Vagina (tissue), 2 donors: ENCODE data around the gene MTSS2. TPM values are rescaled to one million over a fixed set of nuclear protein-coding genes. Genes with fewer than 3 reads are reported as not detected.
A peak's percentile ranks its signal among the peaks of the same experiment; 100 is the strongest.

Source experiments
- DNase-seq, 2 donors: peaks; one replicate each; pipeline ENCODE4 v3.0.0-alpha.2; 2017; ENCODE audit errors: extremely low spot score in 2 of 2
- H3K27ac ChIP-seq: fragments of 200-600 bp; sonication (generic); one replicate; pipeline ENCODE4 v1.5.1; 2019
- H3K27me3 ChIP-seq: fragments of 200-600 bp; sonication (generic); one replicate; pipeline ENCODE4 v1.5.1; 2019
- H3K36me3 ChIP-seq, 2 donors: fragments of 200-600 bp; sonication (generic); one replicate each; pipeline ENCODE4 v1.5.1; 2017 to 2019
- H3K4me1 ChIP-seq: fragments of 200-600 bp; sonication (generic); one replicate; pipeline ENCODE4 v1.5.1; 2019
- H3K4me3 ChIP-seq, 2 donors: fragments of 200-600 bp; sonication (generic); 1 replicate in 1 of 2; 2 replicates in 1 of 2; pipeline ENCODE4 v1.5.1; 2016 to 2019
- H3K9me3 ChIP-seq: fragments of 200-600 bp; sonication (generic); one replicate; pipeline ENCODE4 v1.5.1; 2019
- POLR2A ChIP-seq, 2 donors: fragments of 450-650 bp; IDR thresholded peaks; one replicate each; pipeline ENCODE4 v1.6.1; 2017; ENCODE audit warnings: antibody characterized with exemption in 2 of 2, mild to moderate bottlenecking in 2 of 2, moderate library complexity in 2 of 2
- POLR2AphosphoS5 ChIP-seq, 2 donors: sonication (generic); formaldehyde crosslinking; IDR thresholded peaks; one replicate each; pipeline ENCODE4 v1.9.0; 2017; ENCODE audit warnings: antibody characterized with exemption in 2 of 2, mild to moderate bottlenecking in 2 of 2, low read depth in 1 of 2; ENCODE audit not compliant: insufficient read depth in 1 of 2
- intact Hi-C: fragments of 100-400 bp; cut with DNase I; formaldehyde crosslinking; loops from one replicate; pipeline ENCODE4 v1.15.1; 2023
- total RNA-seq: library from RNA; depleted of rRNA; stranded (reverse); fragments of >200 nt; gene quantifications from one replicate; pipeline ENCODE4 v1.2.3, GENCODE V29; 2016
- TF ChIP-seq, protein P1 (sequence below), 3 experiments: fragments of 450-650 bp in 2 of 3; fragments of 200-600 bp in 1 of 3; sonication (generic) in 1 of 3; IDR thresholded peaks; one replicate each; pipeline ENCODE4 v1.5.1; 2017 to 2019; ENCODE audit warnings: antibody characterized with exemption in 3 of 3, mild to moderate bottlenecking in 2 of 3, moderate library complexity in 2 of 3

The MTSS2 gene
- total RNA-seq, 1 donor from 2014 or later: 102 TPM

DNA sequence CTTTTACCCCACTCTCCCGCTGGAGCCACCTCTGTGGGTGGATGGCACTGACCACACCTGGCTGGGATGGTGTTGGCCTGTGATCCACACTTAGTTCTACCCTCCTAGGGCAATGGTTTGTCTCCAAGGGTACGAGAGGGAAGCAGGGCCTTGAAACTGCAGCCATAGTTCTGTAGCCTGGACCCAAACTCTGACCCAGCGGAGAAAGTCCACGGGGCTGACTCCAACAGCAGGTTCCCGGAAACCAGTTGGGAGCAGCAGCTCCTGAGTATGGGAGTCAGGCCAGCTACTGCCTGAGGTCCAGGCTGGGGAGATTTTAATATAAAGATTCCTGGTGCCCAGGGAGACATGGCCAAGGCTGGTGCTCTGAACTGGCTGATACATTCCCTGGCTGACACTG lies 23.6 kb upstream of the MTSS2 start:
- H3K27me3 ChIP-seq: no peaks in the 10 kb centered on the region
- H3K4me3 ChIP-seq: no peak overlapping the region
- no peaks in the 10 kb centered on the region for H3K36me3 ChIP-seq
- intact Hi-C loops: no loop called here
- H3K9me3 ChIP-seq: no peaks in the 10 kb centered on the region
- TF ChIP-seq, protein P1, sequence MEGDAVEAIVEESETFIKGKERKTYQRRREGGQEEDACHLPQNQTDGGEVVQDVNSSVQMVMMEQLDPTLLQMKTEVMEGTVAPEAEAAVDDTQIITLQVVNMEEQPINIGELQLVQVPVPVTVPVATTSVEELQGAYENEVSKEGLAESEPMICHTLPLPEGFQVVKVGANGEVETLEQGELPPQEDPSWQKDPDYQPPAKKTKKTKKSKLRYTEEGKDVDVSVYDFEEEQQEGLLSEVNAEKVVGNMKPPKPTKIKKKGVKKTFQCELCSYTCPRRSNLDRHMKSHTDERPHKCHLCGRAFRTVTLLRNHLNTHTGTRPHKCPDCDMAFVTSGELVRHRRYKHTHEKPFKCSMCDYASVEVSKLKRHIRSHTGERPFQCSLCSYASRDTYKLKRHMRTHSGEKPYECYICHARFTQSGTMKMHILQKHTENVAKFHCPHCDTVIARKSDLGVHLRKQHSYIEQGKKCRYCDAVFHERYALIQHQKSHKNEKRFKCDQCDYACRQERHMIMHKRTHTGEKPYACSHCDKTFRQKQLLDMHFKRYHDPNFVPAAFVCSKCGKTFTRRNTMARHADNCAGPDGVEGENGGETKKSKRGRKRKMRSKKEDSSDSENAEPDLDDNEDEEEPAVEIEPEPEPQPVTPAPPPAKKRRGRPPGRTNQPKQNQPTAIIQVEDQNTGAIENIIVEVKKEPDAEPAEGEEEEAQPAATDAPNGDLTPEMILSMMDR (IDR thresholded peaks at IDR 0.05): no peak
- TF ChIP-seq POLR2AphosphoS5 (IDR thresholded peaks at IDR 0.05; ENCODE audit: insufficient read depth in 1 of 2, low read depth in 1 of 2): no peak
- no peak for TF ChIP-seq POLR2A (IDR thresholded peaks at IDR 0.05)
- H3K4me1 ChIP-seq: peaks cover 55% of the 10 kb centered on the region
- no peak for DNase-seq
- H3K27ac ChIP-seq: peak overlapping the region; percentile 94

DNA sequence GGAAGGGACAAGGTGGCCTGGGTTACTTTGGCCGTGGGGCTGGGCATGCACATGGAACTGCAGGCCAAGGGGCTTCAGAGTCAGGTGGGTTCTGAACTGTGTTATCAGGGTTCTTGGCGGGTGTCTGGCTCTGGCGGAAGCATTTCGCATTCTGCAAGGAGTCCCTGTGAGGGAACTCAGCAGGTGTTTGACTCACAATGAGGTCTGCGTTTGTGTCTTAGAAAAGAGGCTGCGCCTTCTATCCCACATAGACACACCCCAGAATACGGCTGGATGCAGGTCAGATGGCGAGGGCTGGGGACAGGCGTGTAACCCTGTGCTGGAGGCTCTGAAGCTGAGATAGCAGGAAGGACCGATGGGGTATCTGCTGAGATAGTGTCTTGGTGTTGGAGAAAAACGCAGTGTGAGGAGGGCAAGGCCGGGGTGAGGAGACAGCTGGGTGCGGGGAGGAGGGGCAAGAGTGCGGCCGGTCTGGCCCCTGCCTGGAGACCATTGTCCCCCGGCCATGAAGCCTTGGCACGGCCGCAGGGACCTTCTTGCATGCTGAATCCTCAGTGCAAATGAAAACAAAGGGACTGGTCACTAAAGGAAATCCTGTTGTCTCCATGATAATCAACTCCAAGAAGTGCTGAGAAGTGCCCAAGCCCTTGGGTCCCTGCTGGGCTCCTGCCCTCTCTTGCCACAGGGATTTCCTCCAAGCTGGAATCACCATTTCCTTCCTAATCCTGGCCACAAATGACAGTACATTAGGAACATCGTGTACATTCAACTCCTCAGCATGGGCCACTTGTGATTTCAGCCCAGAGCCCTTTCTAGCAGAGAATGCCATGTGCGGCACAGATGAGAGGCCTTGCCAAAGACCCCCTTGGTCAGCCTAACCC lies 22.8 kb upstream of the MTSS2 start:
- no peaks in the 10 kb centered on the region for H3K36me3 ChIP-seq
- H3K9me3 ChIP-seq: no peaks in the 10 kb centered on the region
- H3K27ac ChIP-seq: peak overlapping the region; percentile 94
- H3K27me3 ChIP-seq: no peaks in the 10 kb centered on the region
- H3K4me3 ChIP-seq: no peak overlapping the region
- intact Hi-C loops: no loop called here
- no peak for DNase-seq
- TF ChIP-seq, protein P1 (IDR thresholded peaks at IDR 0.05): no peak
- no peak for TF ChIP-seq POLR2AphosphoS5 (IDR thresholded peaks at IDR 0.05; ENCODE audit: insufficient read depth in 1 of 2, low read depth in 1 of 2)
- no peak for TF ChIP-seq POLR2A (IDR thresholded peaks at IDR 0.05)
- H3K4me1 ChIP-seq: peaks cover 55% of the 10 kb centered on the region

- no peaks in the 10 kb centered on the region for H3K36me3 ChIP-seq
- H3K4me3 ChIP-seq: no peak overlapping the region
- TF ChIP-seq POLR2AphosphoS5 (IDR thresholded peaks at IDR 0.05; ENCODE audit: insufficient read depth in 1 of 2, low read depth in 1 of 2) (peak; percentile 14 to 91), POLR2A (IDR thresholded peaks at IDR 0.05) (no peak)
- TF ChIP-seq, protein P1 (IDR thresholded peaks at IDR 0.05): no peak
- H3K27ac ChIP-seq: peak overlapping the region; percentile 94
- H3K27me3 ChIP-seq: no peaks in the 10 kb centered on the region
- DNase-seq: no peak
- peaks cover 71% of the 10 kb centered on the region for H3K4me1 ChIP-seq
- intact Hi-C loops: no loop called here
- H3K9me3 ChIP-seq: no peaks in the 10 kb centered on the region
Observed at GRCh38 chr16:70706948-70707465, 21.2 kb upstream of the MTSS2 start.

- H3K4me1 ChIP-seq: peaks cover 91% of the 10 kb centered on the region
- TF ChIP-seq POLR2A (IDR thresholded peaks at IDR 0.05): no peak
- no peak for TF ChIP-seq POLR2AphosphoS5 (IDR thresholded peaks at IDR 0.05; ENCODE audit: insufficient read depth in 1 of 2, low read depth in 1 of 2)
- TF ChIP-seq, protein P1 (IDR thresholded peaks at IDR 0.05): no peak
- no peaks in the 10 kb centered on the region for H3K36me3 ChIP-seq
- no peak overlapping the region for H3K4me3 ChIP-seq
- intact Hi-C loops: no loop called here
- peak overlapping the region; percentile 94 for H3K27ac ChIP-seq
- H3K9me3 ChIP-seq: no peaks in the 10 kb centered on the region
- DNase-seq: no peak
- no peaks in the 10 kb centered on the region for H3K27me3 ChIP-seq
Observed at GRCh38 chr16:70705056-70705455, 19.2 kb upstream of the MTSS2 start.

DNA sequence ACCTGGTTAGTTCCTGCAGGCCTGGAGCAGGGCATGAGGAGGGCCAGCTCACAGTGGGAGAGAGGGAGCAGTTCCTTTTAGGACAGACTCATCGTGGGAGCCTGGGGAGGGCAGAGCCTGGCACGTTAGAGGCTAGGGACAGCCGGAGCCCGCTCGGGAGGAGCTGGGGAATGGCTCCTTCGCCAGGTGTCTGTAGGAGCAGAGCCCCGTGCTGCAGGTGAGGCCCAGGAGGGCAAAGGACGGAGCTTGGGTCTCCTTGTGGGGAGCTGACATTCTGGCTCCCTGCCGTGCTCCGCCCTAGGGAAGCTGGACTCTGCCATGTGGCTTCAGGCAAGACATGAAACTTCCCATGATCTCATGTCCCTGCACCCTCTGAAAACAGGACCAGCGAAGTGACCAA lies 18.7 kb upstream of the MTSS2 start:
- Histone ChIP-seq H3K4me1 (peaks cover 91% of the 10 kb centered on the region), H3K27ac (peak overlapping the region; percentile 94), H3K9me3 (no peaks in the 10 kb centered on the region), H3K36me3 (no peaks in the 10 kb centered on the region), H3K27me3 (no peaks in the 10 kb centered on the region), H3K4me3 (no peak overlapping the region)
- no peak for DNase-seq
- intact Hi-C loops: no loop called here
- TF ChIP-seq POLR2AphosphoS5 (IDR thresholded peaks at IDR 0.05; ENCODE audit: insufficient read depth in 1 of 2, low read depth in 1 of 2) (no peak), POLR2A (IDR thresholded peaks at IDR 0.05) (no peak)
- TF ChIP-seq, protein P1 (IDR thresholded peaks at IDR 0.05): no peak
